Smooth muscle cell of the brain vasculature (primary cell): ENCODE measurements around the gene PDIK1L.

Experiments used
- DNase-seq: peaks from one replicate; pipeline ENCODE4 v3.0.0-alpha.2; 2012; ENCODE audit warnings: low read depth, low spot score

Gene PDIK1L

GRCh38 chr1:26111530-26112406 lies at the start of gene PDIK1L:
Gene PDIK1L (plus strand): TSS chr1:26111824. CDS start chr1:26114309, 2,485 bp downstream.
- peak; percentile 80 for DNase-seq

GRCh38 chr1:26064553-26064952 lies 47.1 kb upstream of the PDIK1L start:
- DNase-seq, result no peak

- no peak for DNase-seq
Observed at GRCh38 chr1:26066160-26066559, 45.5 kb upstream of the PDIK1L start.

- DNase-seq, result no peak
Observed at GRCh38 chr1:26066857-26067256, 44.8 kb upstream of the PDIK1L start.

- DNase-seq, result no peak
Observed at GRCh38 chr1:26067432-26067911, 44.2 kb upstream of the PDIK1L start, which contains the start of gene TRIM63. Gene TRIM63 (minus strand): TSS chr1:26067630. CDS start chr1:26067494, 136 bp downstream.

GRCh38 chr1:26069941-26070295 lies 41.7 kb upstream of the PDIK1L start:
- no peak for DNase-seq

GRCh38 chr1:26070296-26070962 lies 41.2 kb upstream of the PDIK1L start:
- no peak for DNase-seq

GRCh38 chr1:26070963-26071342 lies 40.7 kb upstream of the PDIK1L start:
- no peak for DNase-seq

GRCh38 chr1:26072305-26072704 lies 39.3 kb upstream of the PDIK1L start:
- no peak for DNase-seq

- DNase-seq, result no peak
Observed at GRCh38 chr1:26075421-26076144, 36.0 kb upstream of the PDIK1L start.

- no peak for DNase-seq
Observed at GRCh38 chr1:26077524-26077923, 34.1 kb upstream of the PDIK1L start.

GRCh38 chr1:26078286-26079177 lies 33.1 kb upstream of the PDIK1L start:
- no peak for DNase-seq

GRCh38 chr1:26079178-26079563 lies 32.5 kb upstream of the PDIK1L start:
- no peak for DNase-seq

- DNase-seq, result no peak
Observed at GRCh38 chr1:26079960-26080814, 31.4 kb upstream of the PDIK1L start.

- no peak for DNase-seq
Observed at GRCh38 chr1:26081267-26082019, 30.2 kb upstream of the PDIK1L start.

GRCh38 chr1:26082020-26082350 lies 29.6 kb upstream of the PDIK1L start:
- DNase-seq, result no peak

- DNase-seq, result no peak
Observed at GRCh38 chr1:26083208-26083607, 28.4 kb upstream of the PDIK1L start.

- no peak for DNase-seq
Observed at GRCh38 chr1:26084091-26084561, 27.5 kb upstream of the PDIK1L start.

- DNase-seq, result no peak
Observed at GRCh38 chr1:26084844-26085243, 26.8 kb upstream of the PDIK1L start.
